Gastroesophageal sphincter (tissue), 4 donors: ENCODE measurements around the gene ASAP2. TPM values are rescaled to one million over a fixed set of nuclear protein-coding genes. Genes with fewer than 3 reads are reported as not detected.
A peak's percentile ranks its signal among the peaks of the same experiment; 100 is the strongest.

Source experiments
- ATAC-seq: fragments of 150-250 bp; one replicate; pipeline ENCODE4 v1.9.1; 2016; ENCODE audit warnings: mild to moderate bottlenecking, moderate library complexity
- H3K27ac ChIP-seq, 4 donors: fragments of 200-600 bp; sonication (generic) in 3 of 4; 1 replicate in 3 of 4; 2 replicates in 1 of 4; pipeline ENCODE4 v1.5.1; 2016 to 2019
- H3K27me3 ChIP-seq: fragments of 200-600 bp; sonication (generic); one replicate; pipeline ENCODE4 v1.5.1; 2019
- H3K36me3 ChIP-seq, 2 donors: fragments of 200-600 bp; sonication (generic); one replicate each; pipeline ENCODE4 v1.5.1; 2019; ENCODE audit warnings: control low read depth in 1 of 2
- H3K4me1 ChIP-seq, 3 donors: fragments of 200-600 bp; sonication (generic); 1 replicate in 2 of 3; 2 replicates in 1 of 3; pipeline ENCODE4 v1.5.1; 2016 to 2019; ENCODE audit warnings: control low read depth in 2 of 3
- H3K4me3 ChIP-seq, 2 donors: fragments of 200-600 bp; sonication (generic); one replicate each; pipeline ENCODE4 v1.5.1; 2019; ENCODE audit warnings: mild to moderate bottlenecking in 1 of 2, moderate library complexity in 1 of 2
- H3K9me3 ChIP-seq, 3 donors: fragments of 200-600 bp; sonication (generic); one replicate each; pipeline ENCODE4 v1.5.1; 2017 to 2019; ENCODE audit warnings: control low read depth in 2 of 3
- EP300 ChIP-seq: sonication (generic); formaldehyde crosslinking; IDR thresholded peaks from one replicate; pipeline ENCODE4 v1.6.1; 2017; ENCODE audit warnings: antibody characterized with exemption, mild to moderate bottlenecking
- POLR2A ChIP-seq, 2 donors: fragments of 450-650 bp; IDR thresholded peaks; one replicate each; pipeline ENCODE4 v1.6.1; 2017; ENCODE audit warnings: antibody characterized with exemption in 2 of 2, mild to moderate bottlenecking in 2 of 2, moderate library complexity in 1 of 2
- POLR2AphosphoS5 ChIP-seq: sonication (generic); formaldehyde crosslinking; IDR thresholded peaks from one replicate; pipeline ENCODE4 v1.6.1; 2017; ENCODE audit warnings: antibody characterized with exemption
- WGBS, 2 donors: methylation state at CpG; one replicate each; pipeline ENCODE4 v1.1.5; 2018; ENCODE audit warnings: low coverage in 1 of 2; 5-methylcytosine and 5-hydroxymethylcytosine counted together
- total RNA-seq, 4 donors: library from RNA; depleted of rRNA; stranded (reverse); fragments of >200 nt; gene quantifications; one replicate each; pipeline ENCODE4 v1.1.0, GENCODE V29; 2016
- TF ChIP-seq, protein P1 (sequence below), 4 experiments: fragments of 200-600 bp in 2 of 4; fragments of 450-650 bp in 2 of 4; sonication (generic) in 1 of 4; IDR thresholded peaks; one replicate each; pipeline ENCODE4 v1.5.1; 2017 to 2019; ENCODE audit warnings: antibody characterized with exemption in 4 of 4, mild to moderate bottlenecking in 2 of 4, moderate library complexity in 2 of 4

ASAP2 gene
- total RNA-seq, 4 donors from 2014 or later, result 18.3 to 31.4 (median 26.2) TPM

- no peak for TF ChIP-seq POLR2A (IDR thresholded peaks at IDR 0.05)
- TF ChIP-seq POLR2AphosphoS5, result peak; percentile 59
- WGBS, 2 donors, result 9 to 25% methylated on average over 5 to 6 of the region's 6 CpGs
- ATAC-seq, result peak; percentile 80
- Histone ChIP-seq H3K27me3 (no peaks in the 10 kb centered on the region), H3K36me3 (no peaks in the 10 kb centered on the region), H3K4me1 (peaks cover 4 to 78% (median 15%) of the 10 kb centered on the region in 3 donors), H3K4me3 (no peak overlapping the region), H3K27ac (peak overlapping the region in 3 of 4 donors; percentile 70 to 73 (median 70)), H3K9me3 (no peaks in the 10 kb centered on the region)
Measured at GRCh38 chr2:9297156-9297555, 90.5 kb downstream of the ASAP2 start.

GRCh38 chr2:9297807-9298206 lies 91.2 kb downstream of the ASAP2 start:
- Histone ChIP-seq H3K27me3 (no peaks in the 10 kb centered on the region), H3K9me3 (no peaks in the 10 kb centered on the region), H3K4me1 (peaks cover 4 to 79% (median 15%) of the 10 kb centered on the region in 3 donors), H3K36me3 (no peaks in the 10 kb centered on the region), H3K4me3 (no peak overlapping the region), H3K27ac (peak overlapping the region in 3 of 4 donors; percentile 70 to 73 (median 70))
- TF ChIP-seq, protein P1, sequence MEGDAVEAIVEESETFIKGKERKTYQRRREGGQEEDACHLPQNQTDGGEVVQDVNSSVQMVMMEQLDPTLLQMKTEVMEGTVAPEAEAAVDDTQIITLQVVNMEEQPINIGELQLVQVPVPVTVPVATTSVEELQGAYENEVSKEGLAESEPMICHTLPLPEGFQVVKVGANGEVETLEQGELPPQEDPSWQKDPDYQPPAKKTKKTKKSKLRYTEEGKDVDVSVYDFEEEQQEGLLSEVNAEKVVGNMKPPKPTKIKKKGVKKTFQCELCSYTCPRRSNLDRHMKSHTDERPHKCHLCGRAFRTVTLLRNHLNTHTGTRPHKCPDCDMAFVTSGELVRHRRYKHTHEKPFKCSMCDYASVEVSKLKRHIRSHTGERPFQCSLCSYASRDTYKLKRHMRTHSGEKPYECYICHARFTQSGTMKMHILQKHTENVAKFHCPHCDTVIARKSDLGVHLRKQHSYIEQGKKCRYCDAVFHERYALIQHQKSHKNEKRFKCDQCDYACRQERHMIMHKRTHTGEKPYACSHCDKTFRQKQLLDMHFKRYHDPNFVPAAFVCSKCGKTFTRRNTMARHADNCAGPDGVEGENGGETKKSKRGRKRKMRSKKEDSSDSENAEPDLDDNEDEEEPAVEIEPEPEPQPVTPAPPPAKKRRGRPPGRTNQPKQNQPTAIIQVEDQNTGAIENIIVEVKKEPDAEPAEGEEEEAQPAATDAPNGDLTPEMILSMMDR (IDR thresholded peaks at IDR 0.05), result no peak
- TF ChIP-seq POLR2AphosphoS5, result no peak
- TF ChIP-seq EP300, result no peak
- TF ChIP-seq POLR2A (IDR thresholded peaks at IDR 0.05), result no peak
- 36 to 65% methylated on average over 5 to 6 of the region's 7 CpGs for WGBS, 2 donors
- ATAC-seq, result no peak

DNA sequence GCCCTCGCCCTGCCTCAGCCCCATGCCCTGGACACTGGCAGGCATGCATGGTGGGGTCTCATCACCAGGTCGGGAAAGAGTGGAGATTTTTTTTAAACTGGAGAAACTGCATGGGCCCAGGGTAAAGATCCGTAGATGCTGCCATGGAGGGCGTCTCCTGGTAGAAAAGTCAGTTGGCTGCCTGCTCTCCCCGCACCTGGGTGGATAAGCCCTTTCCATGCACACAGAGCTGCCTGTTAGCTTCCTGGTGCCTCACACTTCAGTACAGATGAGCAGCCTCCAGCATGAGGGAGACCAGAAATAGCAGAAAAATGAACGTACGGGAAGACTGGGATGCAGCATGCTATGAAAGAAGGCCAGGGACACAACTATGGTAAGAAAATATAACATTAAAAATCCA lies 92.0 kb downstream of the ASAP2 start:
- Histone ChIP-seq H3K4me3 (no peak overlapping the region), H3K9me3 (no peaks in the 10 kb centered on the region), H3K27ac (peak overlapping the region in 3 of 4 donors; percentile 14 to 73 (median 70)), H3K27me3 (no peaks in the 10 kb centered on the region), H3K36me3 (no peaks in the 10 kb centered on the region), H3K4me1 (peaks cover 4 to 73% (median 15%) of the 10 kb centered on the region in 3 donors)
- TF ChIP-seq, protein P1 (IDR thresholded peaks at IDR 0.05), result no peak
- TF ChIP-seq EP300 (no peak), POLR2A (IDR thresholded peaks at IDR 0.05) (no peak), POLR2AphosphoS5 (no peak)
- ATAC-seq, result no peak
- 80 to 100% methylated on average over 1 to 2 of the region's 7 CpGs for WGBS, 2 donors

GRCh38 chr2:9299161-9300100 lies 92.8 kb downstream of the ASAP2 start:
- Histone ChIP-seq H3K27me3 (no peaks in the 10 kb centered on the region), H3K27ac (peak overlapping the region in 2 of 4 donors; percentile 17 to 70), H3K4me1 (peaks cover 4 to 71% (median 18%) of the 10 kb centered on the region in 3 donors), H3K4me3 (no peak overlapping the region), H3K36me3 (no peaks in the 10 kb centered on the region), H3K9me3 (no peaks in the 10 kb centered on the region)
- no peak for ATAC-seq
- TF ChIP-seq, protein P1 (IDR thresholded peaks at IDR 0.05), result no peak
- no peak for TF ChIP-seq EP300
- TF ChIP-seq POLR2A (IDR thresholded peaks at IDR 0.05), result no peak
- TF ChIP-seq POLR2AphosphoS5, result no peak
- WGBS, 2 donors, result 66 to 72% methylated on average over 6 to 15 of the region's 17 CpGs

GRCh38 chr2:9300214-9300613 lies 93.6 kb downstream of the ASAP2 start:
- peaks cover 4 to 71% (median 18%) of the 10 kb centered on the region in 3 donors for H3K4me1 ChIP-seq
- no peaks in the 10 kb centered on the region for H3K36me3 ChIP-seq
- ATAC-seq, result no peak
- H3K27ac ChIP-seq, result peak overlapping the region in 1 of 4 donors; percentile 17
- 81 to 87% methylated on average over 2 to 3 of the region's 3 CpGs for WGBS, 2 donors
- no peaks in the 10 kb centered on the region for H3K9me3 ChIP-seq
- no peaks in the 10 kb centered on the region for H3K27me3 ChIP-seq
- no peak overlapping the region for H3K4me3 ChIP-seq
- no peak for TF ChIP-seq EP300
- TF ChIP-seq POLR2A (IDR thresholded peaks at IDR 0.05), result no peak
- TF ChIP-seq, protein P1 (IDR thresholded peaks at IDR 0.05), result no peak
- TF ChIP-seq POLR2AphosphoS5, result no peak
